Kidney (tissue), 14 donors: ENCODE data around the gene CT47C1. TPM values are rescaled to one million over a fixed set of nuclear protein-coding genes. Genes with fewer than 3 reads are reported as not detected.

ENCODE experiments used
- DNase-seq, 5 donors: peaks; one replicate each; pipeline ENCODE4 v3.0.0-alpha.2; 2013 to 2020
- FAIRE-seq: peaks from 2 replicates; lab custom pipeline; 2012; peaks lifted over from hg19 to GRCh38; lab: Jason Lieb, UNC
- H3K27ac ChIP-seq, 2 donors: one replicate each; pipeline ENCODE4 v1.7.0; 2013; ENCODE audit warnings: low read depth in 2 of 2, low read length in 2 of 2, inconsistent platforms in 1 of 2
- H3K27me3 ChIP-seq: one replicate; pipeline ENCODE4 v1.7.1; 2013; ENCODE audit warnings: low read length, inconsistent platforms; ENCODE audit not compliant: control insufficient read depth, insufficient read depth
- H3K36me3 ChIP-seq, 3 donors: one replicate each; pipeline versions ENCODE4 v1.7.0 to v1.7.1; 2013; ENCODE audit warnings: low read length in 3 of 3, control low read depth in 1 of 3, inconsistent platforms in 1 of 3; ENCODE audit not compliant: insufficient read depth in 3 of 3, control insufficient read depth in 2 of 3
- H3K4me1 ChIP-seq, 3 donors: one replicate each; pipeline versions ENCODE4 v1.7.0 to v1.7.1; 2013; ENCODE audit warnings: low read length in 3 of 3, inconsistent platforms in 1 of 3, low read depth in 1 of 3; ENCODE audit not compliant: control insufficient read depth in 2 of 3, insufficient read depth in 2 of 3
- H3K4me3 ChIP-seq, 3 donors: one replicate each; pipeline versions ENCODE4 v1.7.0 to v1.8.1; 2013; ENCODE audit warnings: low read length in 3 of 3, control low read depth in 1 of 3, inconsistent platforms in 1 of 3
- H3K9ac ChIP-seq, 3 donors: one replicate each; pipeline versions ENCODE4 v1.7.0 to v1.7.1; 2013; ENCODE audit warnings: low read length in 3 of 3, control low read depth in 1 of 3, inconsistent platforms in 1 of 3
- H3K9me3 ChIP-seq, 3 donors: one replicate each; pipeline versions ENCODE4 v1.7.0 to v1.7.1; 2013; ENCODE audit warnings: low read length in 3 of 3, control low read depth in 1 of 3, inconsistent platforms in 1 of 3; ENCODE audit not compliant: control insufficient read depth in 2 of 3, insufficient read depth in 1 of 3
- CTCF ChIP-seq: IDR thresholded peaks from 3 replicates; pipeline ENCODE4 v1.5.1; 2012; ENCODE audit warnings: mild to moderate bottlenecking, moderate library complexity, borderline replicate concordance; ENCODE audit not compliant: insufficient read depth; ENCODE audit errors: extremely low read depth
- intact Hi-C: fragments of 100-400 bp; cut with DNase I; formaldehyde crosslinking; loops from one replicate; pipeline ENCODE4 v1.11.1; 2022
- polyA plus RNA-seq: library from polyadenylated mRNA; stranded (reverse); fragments of 350-450 nt; fragmentation: Illumina TruSeq; extraction: RNeasy Lipid Tissue Mini Kit (QIAGEN cat#74804); gene quantifications from one replicate; pipeline ENCODE4 v1.2.3, GENCODE V29; 2014; ENCODE audit warnings: low read depth, low replicate concordance; ENCODE audit not compliant: insufficient read depth
- total RNA-seq: library from RNA; stranded (reverse); fragmentation: NEBNext Ultra II Directional; extraction: Animal tissue kit (Norgen Biotek cat#: 25700); gene quantifications from one replicate; pipeline ENCODE4 v1.2.1, GENCODE V29; 2021
- donor health status: control.
- donor health status: control.
- donor health status: control.
- donor health status: control.
- donor health status: control.
- donor health status: DM: yes; HTN: yes; CAD: no.
- donor health status: Normal renal cell carcinoma (clear cell type).

The CT47C1 gene
- total and polyA plus RNA-seq, 2 donors from 2014 or later = not detected

- Histone ChIP-seq H3K9me3 (no peaks in the 10 kb centered on the region), H3K4me1 (no peaks in the 10 kb centered on the region), H3K36me3 (no peaks in the 10 kb centered on the region), H3K9ac (no peak overlapping the region), H3K27ac (no peak overlapping the region), H3K27me3 (peaks cover 4% of the 10 kb centered on the region), H3K4me3 (no peak overlapping the region)
- intact Hi-C loops = no loop called here
- TF ChIP-seq CTCF = no peak
- FAIRE-seq (no peak), DNase-seq (peak in 3 of 5 donors; percentile 13 to 45 (median 17))
These were observed 48.5 kb downstream of the CT47C1 start for GRCh38 chrX:119121341-119121740.

Other genes with a start within 250 kb of the CT47C1 start
- not detected for gene ZCCHC12, start 249.2 kb upstream of the CT47C1 start, total RNA-seq
- not detected for gene ZCCHC12, start 249.2 kb upstream of the CT47C1 start, polyA plus RNA-seq
- 5.5 TPM for gene LONRF3, start 98.4 kb upstream of the CT47C1 start, total RNA-seq
- gene LONRF3, start 98.4 kb upstream of the CT47C1 start, polyA plus RNA-seq = 0.67 TPM
- 0.03 TPM for gene KIAA1210, start 54.8 kb downstream of the CT47C1 start, total RNA-seq
- not detected for gene KIAA1210, start 54.8 kb downstream of the CT47C1 start, polyA plus RNA-seq
- 118 TPM for gene PGRMC1, start 163.3 kb downstream of the CT47C1 start, total RNA-seq
- gene PGRMC1, start 163.3 kb downstream of the CT47C1 start, polyA plus RNA-seq = 181 TPM